Esophagus muscularis mucosa (tissue), 3 donors: ENCODE data around the gene C12orf75.

Experiments
- CTCF ChIP-seq, 3 experiments: fragments of 200-600 bp in 2 of 3; fragments of 450-650 bp in 1 of 3; sonication (generic) in 2 of 3; IDR thresholded peaks; one replicate each; pipeline ENCODE4 v1.5.1; 2017 to 2019; ENCODE audit warnings: antibody characterized with exemption in 3 of 3, mild to moderate bottlenecking in 2 of 3, moderate library complexity in 1 of 3
- POLR2A ChIP-seq: fragments of 450-650 bp; IDR thresholded peaks from one replicate; pipeline ENCODE4 v1.6.1; 2017; ENCODE audit warnings: antibody characterized with exemption, moderate library complexity, mild to moderate bottlenecking, low read depth
- POLR2AphosphoS5 ChIP-seq, 2 donors: sonication (generic); formaldehyde crosslinking; IDR thresholded peaks; one replicate each; pipeline ENCODE4 v1.6.1; 2017; ENCODE audit warnings: antibody characterized with exemption in 2 of 2

GRCh38 chr12:105343836-105344235 lies 13.3 kb downstream of the C12orf75 start:
- TF ChIP-seq CTCF (IDR thresholded peaks at IDR 0.05) (no peak), POLR2AphosphoS5 (IDR thresholded peaks at IDR 0.05) (no peak), POLR2A (no peak)
